HG03342 (cell line): ENCODE measurements around the gene BACH1.

ENCODE experiments used
- ATAC-seq: cut with Tn5 transposase; IDR thresholded peaks from one replicate; pipeline ENCODE4 v1.9.1; 2021; ENCODE audit warnings: mild to moderate bottlenecking, moderate library complexity; ENCODE audit not compliant: unreplicated experiment

BACH1 gene

GRCh38 chr21:29377266-29377665, 78.5 kb downstream of the BACH1 start:
- ATAC-seq: no peak

- no peak for ATAC-seq
Measured at GRCh38 chr21:29378832-29379231, 80.1 kb downstream of the BACH1 start.

- no peak for ATAC-seq
Measured at GRCh38 chr21:29379517-29380054, 80.9 kb downstream of the BACH1 start.

DNA sequence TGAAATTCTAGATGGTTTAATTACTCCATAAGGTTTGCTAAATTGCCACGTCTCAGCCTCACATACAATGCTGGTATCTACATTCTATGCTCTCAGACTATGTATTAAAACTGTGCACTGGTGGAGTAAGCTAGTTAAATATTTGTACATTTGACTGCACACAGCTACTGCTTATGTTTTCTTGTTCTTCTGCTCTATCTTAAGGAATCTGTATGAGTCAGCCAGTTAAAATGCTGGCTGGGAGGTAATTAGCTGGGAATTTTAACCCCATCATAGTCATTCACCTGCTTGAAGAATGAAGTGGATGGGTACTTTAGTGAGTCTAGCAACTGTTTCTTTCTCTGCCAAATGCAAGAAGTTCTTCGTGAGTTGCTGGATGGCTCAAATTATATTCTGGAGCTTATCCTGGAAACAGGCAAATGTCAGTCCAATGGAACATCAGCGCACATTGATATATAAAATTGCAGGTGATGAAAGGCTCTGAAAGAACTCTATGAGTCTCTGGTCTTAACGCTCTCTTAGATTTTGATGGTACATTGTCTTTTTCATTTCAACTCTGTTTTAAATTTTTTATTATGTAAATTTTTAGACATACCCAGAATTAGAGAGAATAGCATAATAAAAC, 83.4 kb downstream of the BACH1 start:
- ATAC-seq: no peak

GRCh38 chr21:29384683-29385359, 86.1 kb downstream of the BACH1 start:
- ATAC-seq: no peak

- no peak for ATAC-seq
Measured at GRCh38 chr21:29385934-29386520, 87.3 kb downstream of the BACH1 start.

- no peak for ATAC-seq
Measured at GRCh38 chr21:29386803-29387202, 88.1 kb downstream of the BACH1 start.

GRCh38 chr21:29387598-29387997, 88.9 kb downstream of the BACH1 start:
- no peak for ATAC-seq

DNA sequence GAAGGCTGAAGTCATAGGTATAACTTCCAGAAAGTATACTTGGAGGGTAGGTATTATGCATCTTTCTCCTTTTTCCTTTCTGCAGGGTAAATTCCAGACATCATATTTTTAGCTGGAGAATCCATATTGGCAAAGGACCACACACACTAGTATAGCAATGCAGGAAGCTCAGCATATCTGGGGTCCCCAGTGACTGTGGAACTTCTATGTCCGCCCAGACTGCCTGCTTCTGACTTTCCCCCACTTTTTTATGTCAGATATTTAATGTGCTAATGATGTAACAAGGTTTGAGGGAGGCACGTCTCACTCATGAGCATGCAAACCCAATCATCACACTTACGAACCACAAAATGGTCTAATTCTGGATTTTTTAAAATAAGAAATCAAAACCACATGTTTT, 90.4 kb downstream of the BACH1 start:
- ATAC-seq: no peak

GRCh38 chr21:29390778-29391177, 92.1 kb downstream of the BACH1 start:
- no peak for ATAC-seq

GRCh38 chr21:29394051-29394450, 95.3 kb downstream of the BACH1 start:
- ATAC-seq: no peak
